ENCODE measurements around the gene EIF6.
"Not testable (repeated sequence)": the region's sequence is repeated elsewhere in the genome, so short reads cannot be mapped to it uniquely, and the experiment has no call there.

Gene EIF6

GRCh38 chr20:35254448-35254999 lies 30.0 kb downstream of the EIF6 start:
- DNase-seq (ENCODE audit: low read depth): no peak

GRCh38 chr20:35253010-35253409 lies 31.6 kb downstream of the EIF6 start:
- DNase-seq (ENCODE audit: low read depth): no peak

GRCh38 chr20:35252598-35252997 lies 32.0 kb downstream of the EIF6 start:
- DNase-seq (ENCODE audit: low read depth): not testable (repeated sequence)

GRCh38 chr20:35252037-35252461 lies 32.5 kb downstream of the EIF6 start:
- no peak for DNase-seq (ENCODE audit: low read depth)

- no peak for DNase-seq (ENCODE audit: low read depth)
These were observed 33.0 kb downstream of the EIF6 start for GRCh38 chr20:35251613-35251940.

- DNase-seq (ENCODE audit: low read depth): no peak
These were observed 35.7 kb downstream of the EIF6 start for GRCh38 chr20:35248641-35249475.

- DNase-seq (ENCODE audit: low read depth): no peak
These were observed 37.8 kb downstream of the EIF6 start for GRCh38 chr20:35246723-35247122.

GRCh38 chr20:35243986-35244385 lies 40.6 kb downstream of the EIF6 start:
- DNase-seq (ENCODE audit: low read depth): no peak

- DNase-seq (ENCODE audit: low read depth): no peak
These were observed 41.3 kb downstream of the EIF6 start for GRCh38 chr20:35243317-35243716.

- DNase-seq (ENCODE audit: low read depth): no peak
These were observed 43.7 kb downstream of the EIF6 start for GRCh38 chr20:35240811-35241293.

GRCh38 chr20:35240083-35240810 lies 44.3 kb downstream of the EIF6 start:
- no peak for DNase-seq (ENCODE audit: low read depth)

GRCh38 chr20:35238735-35239134 lies 45.8 kb downstream of the EIF6 start:
- no peak for DNase-seq (ENCODE audit: low read depth)

- no peak for DNase-seq (ENCODE audit: low read depth)
These were observed 46.4 kb downstream of the EIF6 start for GRCh38 chr20:35238170-35238569.

- no peak for DNase-seq (ENCODE audit: low read depth)
These were observed 47.1 kb downstream of the EIF6 start for GRCh38 chr20:35237486-35237885.

- no peak for DNase-seq (ENCODE audit: low read depth)
These were observed 48.7 kb downstream of the EIF6 start for GRCh38 chr20:35235881-35236280.

- peak; percentile 75 for DNase-seq (ENCODE audit: low read depth)
These were observed 52.0 kb downstream of the EIF6 start for GRCh38 chr20:35232575-35232974.

All from amniotic epithelial cell (primary cell).